GM11168 (cell line): Measurements from ENCODE around the gene CADM2.
"Not testable (repeated sequence)": the region's sequence is repeated elsewhere in the genome, so short reads cannot be mapped to it uniquely, and the experiment has no call there.

Experiments
- in situ Hi-C: fragments of 300-500 bp; cut with MboI; formaldehyde crosslinking; loops from one replicate; pipeline ENCODE4 v1.12.0; 2022; ENCODE audit warnings: low sequenced_read_pairs; ENCODE audit not compliant: unreplicated experiment

Gene CADM2

DNA sequence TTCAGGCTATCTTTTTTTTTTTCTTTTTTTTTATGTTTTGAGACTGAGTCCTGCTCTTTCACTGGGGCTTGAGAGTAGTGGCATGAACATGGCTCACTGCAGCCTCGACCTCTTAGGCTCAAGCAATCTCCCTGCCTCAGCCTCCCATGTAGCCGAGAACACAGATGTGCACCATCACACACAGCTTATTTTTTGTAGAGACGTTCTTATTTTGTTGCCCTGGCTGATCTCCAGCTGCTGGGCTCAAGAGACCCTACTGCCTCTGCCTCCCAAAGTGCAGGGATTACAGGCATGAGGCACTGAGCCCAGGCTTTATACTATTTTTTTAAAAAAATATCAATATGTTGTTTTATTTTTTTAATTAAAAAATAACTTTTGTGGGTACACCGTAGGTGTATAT lies 467.3 kb downstream of the CADM2 start:
- in situ Hi-C loops, result no loop called here

DNA sequence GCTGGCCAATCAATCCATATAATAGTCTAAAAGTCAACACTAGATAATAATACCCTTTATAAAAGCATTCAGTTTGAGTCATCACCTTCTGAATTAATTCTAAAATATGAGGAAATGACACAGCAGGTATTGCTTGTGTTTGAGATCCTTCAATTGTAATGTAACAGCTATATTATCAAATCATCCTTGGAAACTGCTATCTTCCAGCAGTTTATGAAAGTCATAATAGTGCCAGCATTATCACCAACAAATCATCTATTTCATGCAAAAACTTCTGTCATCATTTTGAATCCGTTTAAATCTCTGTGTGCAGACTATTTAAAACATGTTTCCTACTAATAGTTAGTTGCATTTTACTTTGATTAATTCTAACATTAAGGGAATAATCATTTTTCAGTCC lies 468.7 kb downstream of the CADM2 start:
- in situ Hi-C loops, result no loop called here

DNA sequence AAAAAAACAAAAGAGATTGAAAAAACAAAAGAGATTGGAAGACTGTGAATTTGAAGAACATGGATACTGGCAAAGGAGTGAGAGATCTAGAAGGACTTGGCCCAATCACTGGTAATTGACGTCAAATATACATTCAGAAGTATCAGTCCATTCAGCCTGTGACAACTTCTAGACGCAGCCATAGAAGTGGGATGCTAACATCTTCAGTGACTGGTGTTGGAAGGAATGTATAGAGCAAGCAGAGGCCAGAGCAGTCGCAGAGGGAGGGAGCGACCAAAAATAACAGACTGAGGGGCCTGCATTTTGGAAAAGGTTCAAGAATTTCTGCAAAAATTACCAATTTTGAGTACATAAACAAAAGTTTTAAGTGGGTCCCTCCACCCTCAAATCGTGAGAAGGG lies 473.3 kb downstream of the CADM2 start:
- in situ Hi-C loops, result no loop called here

DNA sequence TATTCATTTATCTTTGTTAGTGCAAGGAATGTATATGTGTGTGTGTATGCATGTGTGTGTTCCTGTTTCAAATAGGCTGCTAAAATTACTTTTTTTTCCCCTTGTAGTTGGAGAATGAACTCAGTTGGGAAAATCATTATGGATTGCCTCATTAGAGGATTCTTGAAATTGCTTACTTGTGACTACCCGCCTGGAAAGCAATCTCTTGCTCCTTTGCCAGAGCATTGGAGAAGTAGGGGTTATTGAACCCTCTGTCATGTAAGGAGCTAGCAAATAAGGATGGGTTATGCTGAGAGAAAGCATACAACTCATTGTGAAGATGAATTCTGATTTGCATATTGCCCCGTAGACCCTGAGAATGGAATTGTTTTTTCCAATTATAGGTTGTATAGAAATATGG lies 474.5 kb downstream of the CADM2 start:
- in situ Hi-C loops, result no loop called here

DNA sequence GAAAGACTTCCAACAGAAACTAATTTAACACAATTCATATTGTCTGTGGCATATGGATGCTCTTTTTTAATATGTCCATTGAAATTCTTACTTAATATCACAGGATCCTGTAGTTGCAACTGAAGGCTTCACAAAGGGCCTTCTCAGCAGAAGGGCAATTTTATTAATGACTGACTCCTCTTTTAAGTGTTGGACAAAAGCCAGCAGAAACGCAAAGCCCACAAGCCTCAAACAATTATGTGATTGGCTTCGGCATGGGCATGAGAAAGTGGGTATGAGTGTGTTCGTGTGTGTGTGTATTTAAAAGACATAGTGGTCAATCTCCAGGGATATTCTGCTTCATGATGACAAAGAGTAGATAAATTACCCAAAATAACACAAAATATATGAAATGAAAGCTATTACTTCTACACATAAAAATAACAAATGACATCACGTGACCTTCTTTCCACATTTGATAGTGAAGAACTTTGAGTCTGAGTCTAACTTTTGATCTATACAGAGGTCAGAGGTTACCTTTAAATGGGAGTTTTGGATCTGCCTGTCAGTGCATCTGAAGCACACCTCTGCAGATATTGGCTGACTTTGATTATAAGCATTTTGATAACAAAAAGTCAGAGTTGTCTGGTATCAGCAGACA lies 496.9 kb downstream of the CADM2 start:
- in situ Hi-C loops, result no loop called here

DNA sequence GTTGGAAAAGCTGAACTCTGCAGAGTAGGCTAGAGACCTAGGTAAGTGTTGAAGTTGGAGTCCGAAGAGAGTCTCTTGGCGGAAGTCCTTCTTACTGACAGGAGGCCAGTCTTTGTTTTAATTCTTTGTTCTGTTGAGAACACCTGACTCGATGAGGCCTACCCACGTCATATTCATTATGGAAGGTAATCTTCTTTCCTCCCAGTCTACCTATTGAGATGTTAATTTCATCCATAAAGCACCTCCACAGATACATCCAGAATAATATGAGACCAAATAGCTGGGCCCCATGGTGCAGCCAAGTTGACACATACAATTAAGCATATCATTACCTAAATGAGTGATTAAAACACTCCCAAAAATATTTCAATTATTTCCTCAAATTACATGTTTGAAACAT lies 515.5 kb downstream of the CADM2 start:
- in situ Hi-C loops, result no loop called here

DNA sequence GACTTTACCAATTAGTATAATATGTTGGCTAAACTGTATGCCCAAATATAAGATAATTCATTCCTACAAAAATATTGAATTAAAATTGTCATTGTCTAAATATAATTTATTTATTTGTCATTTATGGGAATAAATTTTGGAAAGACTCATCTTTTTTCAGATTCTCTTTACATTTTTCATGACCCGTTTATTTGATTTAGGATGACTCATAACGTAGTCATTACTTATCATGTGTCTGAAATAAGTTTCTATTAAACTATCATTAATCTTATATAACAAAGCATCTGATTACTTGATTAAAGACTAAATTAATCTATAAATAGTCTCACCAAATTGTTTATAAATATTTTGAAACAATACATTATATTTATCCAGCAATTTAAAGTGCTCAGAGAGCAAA lies 516.6 kb downstream of the CADM2 start:
- in situ Hi-C loops, result no loop called here

DNA sequence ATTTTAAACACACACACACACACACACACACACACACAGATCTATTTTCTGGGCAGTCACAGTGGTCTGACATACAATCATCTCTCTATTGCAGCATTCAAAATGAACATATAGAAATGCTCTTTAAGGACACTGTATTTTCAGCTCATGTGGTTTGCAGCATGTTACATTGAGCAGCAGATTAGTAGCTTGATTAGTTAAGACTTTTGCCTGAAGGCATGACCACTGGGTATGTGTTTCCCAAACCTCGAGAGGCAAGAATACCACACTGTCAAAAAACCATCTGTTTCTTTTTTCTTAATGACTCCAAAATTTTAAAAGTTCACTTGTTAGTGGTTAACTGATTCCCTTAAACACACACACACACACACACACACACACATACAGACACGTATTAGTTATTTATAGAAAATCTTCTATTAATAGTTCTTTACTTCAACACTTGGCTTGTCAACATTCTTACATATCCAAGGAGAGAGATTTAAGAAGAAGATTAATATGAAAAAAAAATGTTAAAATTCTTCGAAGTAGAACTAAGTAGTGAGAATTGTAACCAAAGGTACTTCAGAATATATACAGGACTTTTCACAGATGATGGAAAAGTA lies 518.2 kb downstream of the CADM2 start:
- in situ Hi-C loops, result no loop called here

DNA sequence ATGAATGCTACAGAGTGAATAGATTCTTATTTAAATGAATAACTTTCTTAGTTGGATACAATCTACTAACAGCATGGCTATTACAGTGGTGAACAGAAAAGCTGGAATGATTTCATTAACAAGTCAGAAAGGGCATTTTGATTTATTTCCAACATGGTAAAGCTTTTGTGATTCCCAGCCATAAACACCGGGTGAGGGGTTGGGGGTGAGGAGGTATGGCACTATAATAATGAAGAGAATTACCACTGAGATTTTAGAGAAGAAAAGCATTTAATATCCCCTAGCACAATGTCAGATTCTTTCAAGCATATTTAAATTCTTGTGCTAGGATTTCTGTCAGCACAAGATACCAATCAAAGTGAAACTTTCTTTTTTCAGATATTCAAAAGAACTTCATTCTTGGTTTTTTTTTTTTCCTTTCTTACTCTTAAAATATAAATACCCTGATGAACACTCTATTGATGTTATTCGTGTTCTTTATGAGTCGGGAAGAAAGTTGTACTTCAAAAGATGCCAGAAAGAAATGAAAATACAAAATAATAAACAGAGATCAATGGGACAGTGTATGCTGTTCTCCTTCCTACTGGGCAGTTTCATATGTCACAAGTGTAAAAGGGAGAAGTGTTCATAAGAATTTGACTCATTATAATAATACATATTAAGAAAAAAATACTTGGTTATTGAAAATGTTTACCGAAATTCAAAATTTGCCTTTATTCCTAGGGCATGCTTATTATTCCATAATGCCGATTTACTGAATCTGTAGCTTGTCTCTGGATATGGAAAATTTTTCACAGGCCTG lies 522.8 kb downstream of the CADM2 start:
- in situ Hi-C loops, result no loop called here

DNA sequence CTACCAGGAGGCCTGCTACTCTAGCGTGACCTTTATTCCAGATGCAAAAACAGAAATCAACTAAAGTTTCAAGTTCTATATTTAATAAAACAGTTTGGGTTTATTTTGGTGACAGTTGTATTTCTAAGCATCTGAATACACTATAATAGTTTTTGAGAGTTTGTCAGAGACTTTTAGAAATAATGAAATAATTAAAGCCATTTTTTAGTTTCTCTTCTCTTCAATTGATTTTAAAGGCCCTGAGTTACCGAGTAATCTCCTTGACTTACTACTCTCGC lies 523.4 kb downstream of the CADM2 start:
- in situ Hi-C loops, result no loop called here

DNA sequence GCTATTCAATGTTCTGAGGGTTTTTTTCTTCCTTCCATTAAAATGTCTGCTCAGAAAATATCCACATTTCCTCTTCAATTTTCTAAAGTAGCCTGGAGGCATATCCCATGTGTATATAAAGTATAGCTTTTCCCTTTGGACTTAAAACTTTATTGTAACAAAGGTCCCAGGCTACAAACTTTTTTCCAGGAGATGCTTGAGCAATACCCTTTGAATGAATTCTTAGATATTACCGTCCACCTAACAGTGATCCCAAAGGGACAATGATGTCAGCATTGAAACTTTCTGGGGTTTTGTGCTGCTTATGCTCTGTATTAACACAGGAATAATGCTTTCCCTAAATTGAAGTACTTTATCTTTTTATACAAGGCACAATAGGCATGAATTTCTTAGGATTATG lies 525.2 kb downstream of the CADM2 start:
- in situ Hi-C loops, result no loop called here

DNA sequence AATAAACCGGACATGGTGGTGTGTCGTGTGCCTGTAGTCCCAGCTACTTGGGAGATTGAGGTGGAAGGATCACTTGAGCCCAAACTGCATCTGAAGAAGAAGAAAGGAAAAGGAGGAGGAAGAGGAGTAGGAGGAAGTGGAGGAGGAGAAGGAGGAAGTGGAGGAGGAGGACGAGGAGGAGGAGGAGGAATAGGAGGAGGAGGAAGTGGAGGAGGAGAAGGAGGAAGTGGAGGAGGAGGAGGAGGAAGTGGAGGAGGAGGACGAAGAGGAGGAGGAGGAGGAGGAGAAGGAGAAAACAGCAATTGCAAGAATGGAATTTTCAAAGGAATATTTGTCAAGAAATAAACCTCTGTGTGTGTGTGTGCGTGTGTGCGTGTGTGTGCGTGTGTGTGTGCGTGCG lies 528.6 kb downstream of the CADM2 start:
- in situ Hi-C loops, result no loop called here

DNA sequence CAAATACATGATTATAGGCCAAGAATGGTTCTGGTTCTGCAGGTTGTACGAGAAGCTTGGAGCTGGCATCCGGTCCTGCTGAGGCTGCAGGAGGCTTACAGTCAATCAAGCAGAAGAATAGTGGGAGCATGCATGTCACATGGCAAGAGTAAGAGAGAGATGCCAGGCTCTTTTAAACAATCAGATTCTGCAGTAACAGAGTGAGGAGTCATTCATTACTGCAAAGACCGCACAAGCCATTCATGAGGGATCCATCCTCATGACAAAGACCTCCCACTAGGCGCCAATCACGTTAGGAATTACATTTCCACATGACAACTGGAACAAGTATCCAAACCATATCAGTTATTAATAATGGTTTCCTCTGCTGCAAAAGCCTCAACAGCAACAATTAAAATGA lies 536.8 kb downstream of the CADM2 start:
- in situ Hi-C loops, result no loop called here

DNA sequence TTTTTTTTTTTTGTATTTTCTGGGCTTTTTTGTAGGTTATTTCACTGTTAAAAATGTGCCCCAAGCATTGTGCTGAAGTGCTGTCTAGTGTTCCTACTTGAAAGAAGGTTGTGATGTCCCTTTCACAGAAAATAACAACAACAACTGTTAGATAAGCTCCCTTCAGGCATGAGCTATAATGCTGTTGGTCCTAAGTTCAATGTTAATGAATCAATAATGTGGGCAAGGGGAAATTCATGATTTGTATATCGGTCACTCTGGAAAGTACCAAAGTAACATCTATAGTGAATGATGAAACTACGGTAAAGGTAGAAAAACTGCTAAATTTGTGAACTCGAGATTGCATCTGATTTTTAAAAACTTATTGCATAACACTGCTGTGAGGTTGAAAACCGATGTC lies 539.4 kb downstream of the CADM2 start:
- in situ Hi-C loops, result no loop called here

DNA sequence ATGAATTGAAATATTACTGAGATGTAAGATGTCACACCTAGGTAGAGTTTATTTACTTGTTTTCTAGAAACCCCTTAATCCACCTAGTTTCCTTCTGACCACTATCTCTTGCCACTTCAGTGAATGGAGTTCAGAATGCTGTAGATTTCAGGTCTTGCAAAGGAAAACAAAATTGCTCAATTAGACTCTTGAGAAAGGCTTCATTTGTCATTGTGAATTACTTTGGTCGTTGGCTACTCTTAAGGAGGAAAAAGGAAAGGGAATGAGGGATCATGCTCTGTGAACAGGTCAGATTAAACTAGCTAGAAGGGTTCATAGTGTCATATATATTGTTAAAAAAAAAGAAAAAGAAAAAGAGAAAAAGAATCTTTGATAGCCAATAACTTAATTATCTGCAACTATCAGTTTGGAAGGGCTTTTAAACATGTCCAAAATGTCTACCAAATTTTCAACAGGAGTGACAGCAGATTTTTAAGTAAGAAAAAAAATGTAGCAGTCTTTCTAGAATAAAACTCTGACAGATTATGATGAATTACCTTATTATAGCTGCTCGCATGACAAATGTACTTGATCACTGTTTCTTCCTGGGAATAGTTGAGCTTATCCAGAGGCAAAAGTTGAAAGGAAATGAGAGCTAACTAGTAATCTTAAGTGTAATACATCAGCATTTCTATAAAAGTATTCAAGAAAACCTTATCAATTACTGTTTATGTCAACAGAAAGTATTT lies 543.5 kb downstream of the CADM2 start:
- in situ Hi-C loops, result no loop called here

DNA sequence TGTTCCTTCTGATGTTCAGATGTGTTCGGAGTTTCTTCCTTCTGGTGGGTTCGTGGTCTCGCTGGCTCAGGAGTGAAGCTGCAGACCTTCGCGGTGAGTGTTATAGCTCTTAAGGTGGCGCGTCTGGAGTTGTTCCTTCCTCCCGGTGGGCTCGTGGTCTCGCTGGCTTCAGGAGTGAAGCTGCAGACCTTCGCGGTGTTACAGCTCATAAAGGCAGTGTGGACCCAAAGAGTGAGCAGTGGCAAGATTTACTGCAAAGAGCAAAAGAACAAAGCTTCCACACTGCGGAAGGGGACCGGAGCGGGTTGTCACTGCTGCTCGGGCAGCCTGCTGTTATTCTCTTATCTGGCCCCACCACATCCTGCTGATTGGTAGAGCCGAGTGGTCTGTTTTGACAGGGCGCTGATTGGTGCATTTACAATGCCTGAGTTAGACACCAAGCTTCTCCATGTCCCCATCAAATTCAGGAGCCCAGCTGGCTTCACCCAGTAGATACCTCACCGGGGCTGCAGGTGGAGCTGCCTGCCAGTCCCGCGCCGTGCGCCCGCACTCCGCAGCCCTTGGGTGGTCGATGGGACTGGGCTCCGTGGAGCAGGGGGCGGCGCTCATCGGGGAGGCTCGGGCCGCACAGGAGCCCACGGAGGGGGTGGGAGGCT lies 545.5 kb downstream of the CADM2 start:
- in situ Hi-C loops, result not testable (repeated sequence)

DNA sequence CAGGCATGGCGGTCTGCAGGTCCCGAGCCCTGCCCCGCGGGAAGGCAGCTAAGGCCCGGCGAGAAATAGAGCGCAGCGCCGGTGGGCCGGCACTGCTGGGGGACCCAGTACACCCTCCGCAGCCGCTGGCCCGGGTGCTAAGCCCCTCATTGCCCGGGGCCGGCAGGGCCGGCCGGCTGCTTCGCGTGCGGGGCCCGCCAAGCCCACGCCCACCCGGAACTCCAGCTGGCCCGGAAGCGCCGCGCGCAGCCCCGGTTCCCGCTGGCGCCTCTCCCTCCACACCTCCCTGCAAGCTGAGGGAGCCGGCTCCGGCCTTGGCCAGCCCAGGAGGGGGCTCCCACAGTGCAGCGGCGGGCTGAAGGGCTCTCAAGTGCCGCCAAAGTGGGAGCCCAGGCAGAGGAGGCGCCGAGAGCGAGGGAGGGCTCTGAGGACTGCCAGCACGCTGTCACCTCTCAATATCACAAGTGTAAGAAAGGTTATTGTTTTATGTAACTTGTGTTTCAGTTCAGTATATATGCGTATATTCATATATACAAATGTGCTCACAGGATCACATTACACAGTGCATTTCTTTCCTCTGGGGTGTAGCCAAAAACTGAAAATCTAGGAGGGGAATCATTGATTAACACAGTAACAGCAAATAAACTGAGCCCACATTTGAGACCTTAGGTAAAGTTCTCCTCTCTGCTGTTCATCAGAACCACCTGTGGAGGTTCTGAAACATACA lies 546.2 kb downstream of the CADM2 start:
- in situ Hi-C loops, result not testable (repeated sequence)

DNA sequence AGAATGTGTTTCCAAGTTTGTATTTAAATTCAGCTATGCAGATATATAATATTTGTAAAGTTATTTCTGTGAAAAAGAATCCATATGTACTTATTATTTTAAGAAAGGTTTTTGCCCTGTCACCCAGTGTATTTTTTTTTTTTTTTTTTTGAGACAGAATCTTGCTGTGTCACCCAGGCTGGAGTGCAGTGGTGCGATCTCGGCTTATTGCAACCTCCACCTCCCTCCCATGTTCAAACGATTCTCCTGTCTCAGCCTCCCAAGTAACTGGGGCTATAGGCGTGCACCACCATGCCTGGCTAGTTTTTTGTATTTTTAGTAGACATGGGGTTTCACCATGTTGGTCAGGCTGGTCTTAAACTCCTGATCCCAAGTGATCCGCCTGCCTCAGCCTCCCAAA lies 548.3 kb downstream of the CADM2 start:
- in situ Hi-C loops, result not testable (repeated sequence)

DNA sequence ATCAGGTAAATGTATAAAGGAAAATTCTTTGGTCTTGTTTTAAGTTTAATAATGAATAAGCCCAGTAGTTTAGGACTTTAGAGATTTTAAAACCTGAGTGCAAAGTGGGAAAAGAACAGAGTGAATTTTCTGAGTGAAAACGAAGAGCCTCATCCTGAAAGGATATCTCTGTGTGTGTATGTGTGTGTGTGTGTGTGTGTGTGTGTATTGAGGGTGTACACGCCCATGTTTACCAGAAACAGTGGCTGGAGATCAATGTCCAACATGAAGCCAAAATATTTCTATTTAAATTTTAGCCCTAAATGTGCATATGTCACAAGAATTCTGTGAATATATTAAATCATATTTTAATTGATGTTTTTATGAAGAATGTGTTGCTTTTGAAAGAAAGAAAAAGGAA lies 549.9 kb downstream of the CADM2 start:
- in situ Hi-C loops, result no loop called here

DNA sequence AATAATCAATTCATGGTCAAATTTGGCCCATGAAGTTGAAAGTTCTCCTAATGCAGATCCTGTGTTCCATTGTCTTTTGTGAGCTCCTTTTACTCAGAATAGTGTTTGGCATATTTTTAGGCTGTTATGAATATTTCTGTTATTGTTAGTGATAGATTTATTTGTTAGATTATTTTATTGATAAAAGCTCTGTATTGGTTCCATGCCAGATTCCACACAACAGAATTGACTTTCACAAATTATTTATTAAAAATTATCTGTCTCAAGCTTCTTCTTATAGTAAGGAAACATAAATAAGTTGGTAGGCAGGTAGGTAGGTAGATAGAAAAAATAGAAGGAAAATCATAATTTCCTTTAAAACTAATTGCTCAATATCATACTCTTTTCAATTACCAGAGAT lies 557.4 kb downstream of the CADM2 start:
- in situ Hi-C loops, result no loop called here
